HG03442 (cell line): ENCODE measurements around the gene NOCT.
"Not testable (repeated sequence)": the region's sequence is repeated elsewhere in the genome, so short reads cannot be mapped to it uniquely, and the experiment has no call there.

Experiments
- ATAC-seq: cut with Tn5 transposase; IDR thresholded peaks from one replicate; pipeline ENCODE4 v1.9.1; 2021; ENCODE audit warnings: mild to moderate bottlenecking, moderate library complexity; ENCODE audit not compliant: unreplicated experiment

NOCT gene

GRCh38 chr4:139042981-139043460 is 27.4 kb downstream of the NOCT start:
- ATAC-seq, result no peak

GRCh38 chr4:139044291-139044690 is 28.7 kb downstream of the NOCT start:
- ATAC-seq, result no peak

DNA sequence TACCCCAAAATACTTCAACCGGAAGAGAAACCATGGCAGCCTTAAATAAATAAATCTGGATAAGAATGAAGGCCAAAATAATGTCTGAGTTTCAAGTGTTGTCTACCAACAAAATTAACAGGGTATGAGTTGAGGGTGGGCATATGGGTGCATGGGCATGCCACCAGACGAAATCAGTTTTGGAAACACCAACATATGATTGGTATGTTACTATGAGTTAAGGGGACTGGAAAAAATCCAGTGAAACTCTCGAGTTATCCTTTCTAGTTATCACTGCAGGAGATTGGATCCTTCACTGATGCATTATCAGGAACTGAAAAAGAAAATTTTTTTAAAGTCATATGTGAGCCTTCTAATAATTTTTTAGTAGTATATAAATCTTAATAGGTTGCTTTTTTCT is 32.4 kb downstream of the NOCT start:
- ATAC-seq, result no peak

GRCh38 chr4:139050446-139050845 is 34.9 kb downstream of the NOCT start:
- ATAC-seq, result no peak

GRCh38 chr4:139053909-139054308 is 38.3 kb downstream of the NOCT start:
- ATAC-seq, result no peak

- no peak for ATAC-seq
These were observed 39.4 kb downstream of the NOCT start for GRCh38 chr4:139054791-139055505.

DNA sequence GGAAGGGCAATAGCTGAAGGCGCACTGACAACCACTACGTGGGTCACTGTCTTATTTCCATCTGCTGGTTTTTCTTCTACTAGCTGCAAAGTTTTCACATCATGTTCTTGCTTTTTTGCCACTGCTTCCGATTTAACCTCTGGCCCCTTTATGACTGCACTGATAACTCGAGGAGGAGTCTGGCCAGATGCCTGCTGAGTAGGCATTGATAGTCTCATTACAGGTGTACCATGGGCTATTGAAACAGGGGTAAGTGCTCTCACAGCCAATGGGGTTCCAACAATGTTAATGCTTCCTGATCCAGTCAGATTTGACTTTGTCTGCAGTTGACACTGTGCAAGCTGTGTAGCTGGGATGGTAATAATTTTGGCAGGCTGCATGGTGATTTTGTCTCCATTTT is 43.4 kb downstream of the NOCT start:
- ATAC-seq, result not testable (repeated sequence)

DNA sequence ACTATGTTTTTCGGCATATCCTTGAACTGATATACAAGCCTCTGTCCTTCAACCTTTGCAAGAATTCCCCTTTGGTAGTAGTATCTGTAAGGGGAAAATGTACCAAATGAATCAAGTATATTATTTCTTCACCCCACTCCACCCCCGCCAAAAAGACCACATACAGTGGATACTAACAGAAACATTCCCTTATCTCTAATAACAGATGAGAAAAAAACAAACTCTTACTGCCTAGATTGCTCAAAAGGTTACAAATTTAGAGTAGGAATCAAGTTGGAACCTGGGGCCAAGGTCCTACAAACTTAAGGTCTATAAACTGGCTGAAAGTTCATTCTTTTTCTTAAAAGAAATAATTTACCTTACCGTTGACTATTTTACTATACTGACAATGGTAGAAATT is 45.0 kb downstream of the NOCT start:
- no peak for ATAC-seq

- no peak for ATAC-seq
These were observed 60.6 kb downstream of the NOCT start for GRCh38 chr4:139076016-139076744.

- no peak for ATAC-seq
These were observed 62.2 kb downstream of the NOCT start for GRCh38 chr4:139077567-139078355.

DNA sequence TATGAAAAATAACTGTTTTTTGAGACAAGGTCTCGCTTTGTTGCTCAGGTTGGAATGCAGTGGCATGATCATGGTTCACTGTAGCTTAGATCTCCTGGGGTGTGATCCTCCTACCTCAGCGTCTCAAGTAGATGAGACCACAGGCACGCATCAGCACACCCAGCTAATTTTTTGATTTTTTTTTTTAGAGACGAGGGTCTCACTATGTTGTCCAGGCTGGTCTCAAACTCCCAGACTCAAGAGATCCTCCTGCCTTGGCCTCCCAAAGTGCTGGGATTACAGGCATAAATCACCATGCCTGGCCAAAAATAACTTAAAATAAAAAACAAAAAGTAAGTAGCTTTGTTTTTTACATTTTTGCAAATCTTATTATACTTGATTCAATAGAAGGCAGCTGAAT is 63.3 kb downstream of the NOCT start:
- ATAC-seq, result no peak

- peak; percentile 85 for ATAC-seq
These were observed 67.4 kb downstream of the NOCT start for GRCh38 chr4:139082750-139083606.

- ATAC-seq, result peak; percentile 26
These were observed 68.0 kb downstream of the NOCT start for GRCh38 chr4:139083607-139083955.

DNA sequence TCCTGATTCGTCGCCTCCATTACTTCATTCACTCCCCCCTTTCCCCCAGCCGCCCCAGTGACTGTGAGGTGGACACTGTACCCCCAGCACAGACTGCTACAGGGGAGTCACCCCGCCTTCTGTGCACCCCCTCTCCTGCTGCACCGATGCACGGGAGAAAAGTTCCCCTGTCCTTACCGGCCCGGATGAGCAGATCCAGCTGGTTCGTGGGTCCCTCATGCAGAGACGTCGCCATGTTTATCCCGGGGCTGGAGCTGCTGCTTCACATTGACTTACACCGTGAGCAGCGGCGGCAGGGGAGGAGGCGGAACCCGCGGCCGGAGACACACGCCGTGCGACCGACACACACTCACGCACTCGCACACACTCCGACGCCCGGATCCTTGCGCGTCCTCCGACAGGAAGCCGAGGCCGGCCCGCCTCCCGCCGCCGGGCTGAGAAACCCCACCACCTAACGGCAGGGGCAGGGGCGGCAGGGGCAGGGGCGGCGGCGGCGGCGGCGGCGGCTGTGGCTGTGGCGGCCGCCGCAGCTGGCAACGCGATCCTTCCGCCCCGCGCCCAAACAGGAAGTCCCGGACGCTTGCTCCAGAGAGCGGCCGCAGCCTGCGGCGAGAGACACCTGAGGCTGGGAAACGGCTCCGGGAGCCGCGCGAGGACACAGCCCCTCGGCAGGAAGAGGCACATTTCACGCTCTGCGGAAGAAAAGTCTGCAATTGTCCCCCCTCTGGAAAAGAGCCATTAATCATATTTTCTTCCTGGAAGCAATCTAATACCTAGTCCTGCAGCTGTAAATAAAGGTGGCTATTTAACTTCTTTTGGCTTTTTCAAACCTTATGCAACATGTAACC is 68.6 kb downstream of the NOCT start:
- peak; percentile 48 for ATAC-seq

- ATAC-seq, result no peak
These were observed 69.2 kb downstream of the NOCT start for GRCh38 chr4:139084804-139085093.

GRCh38 chr4:139085141-139085540 is 69.6 kb downstream of the NOCT start:
- ATAC-seq, result no peak

DNA sequence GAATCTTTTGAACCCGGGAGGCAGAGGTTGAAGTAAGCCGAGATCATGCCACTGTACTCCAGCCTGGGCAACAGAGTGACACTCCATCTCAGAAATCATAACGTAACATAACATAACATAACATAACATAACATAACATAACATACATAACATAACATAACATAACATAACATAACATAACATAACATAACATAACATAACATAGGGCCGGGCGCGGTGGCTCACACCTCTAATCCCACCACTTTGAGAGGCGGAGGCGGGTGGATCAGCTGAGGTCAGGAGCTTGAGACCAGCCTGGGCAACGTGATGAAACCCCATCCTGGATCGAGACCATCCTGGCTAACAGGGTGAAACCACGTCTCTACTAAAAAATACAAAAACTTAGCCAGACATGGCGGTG is 76.7 kb downstream of the NOCT start:
- no peak for ATAC-seq
